Aorta (tissue), 5 donors: ENCODE measurements around the gene ZKSCAN4. TPM values are rescaled to one million over a fixed set of nuclear protein-coding genes. Genes with fewer than 3 reads are reported as not detected.
A peak's percentile ranks its signal among the peaks of the same experiment; 100 is the strongest.

ENCODE experiments used
- ATAC-seq: fragments of 200-7000 bp; cut with Tn5 transposase; one replicate; pipeline ENCODE4 v1.9.1; 2022; ENCODE audit warnings: moderate library complexity; ENCODE audit not compliant: low FRiP score
- DNase-seq, 2 donors: peaks; one replicate each; pipeline ENCODE4 v3.0.0-alpha.2; 2020
- H3K27ac ChIP-seq, 2 donors: one replicate each; pipeline ENCODE4 v1.5.1; 2013; ENCODE audit warnings: low read length in 2 of 2, mild to moderate bottlenecking in 2 of 2, moderate library complexity in 2 of 2, control low read depth in 1 of 2, inconsistent platforms in 1 of 2, low read depth in 1 of 2
- H3K27me3 ChIP-seq, 2 donors: one replicate each; pipeline ENCODE4 v1.6.1; 2013; ENCODE audit warnings: control low read depth in 1 of 2, low read length in 1 of 2, mild to moderate bottlenecking in 1 of 2, moderate library complexity in 1 of 2; ENCODE audit not compliant: insufficient read depth in 2 of 2, control insufficient read depth in 1 of 2
- H3K36me3 ChIP-seq, 2 donors: one replicate each; pipeline ENCODE4 v1.6.1; 2013; ENCODE audit warnings: control low read depth in 1 of 2, low read length in 1 of 2, mild to moderate bottlenecking in 1 of 2; ENCODE audit not compliant: insufficient read depth in 2 of 2, control insufficient read depth in 1 of 2
- H3K4me1 ChIP-seq, 2 donors: one replicate each; pipeline ENCODE4 v1.6.1; 2013; ENCODE audit warnings: low read length in 2 of 2, control low read depth in 1 of 2, mild to moderate bottlenecking in 1 of 2, moderate library complexity in 1 of 2; ENCODE audit not compliant: insufficient read depth in 2 of 2, control insufficient read depth in 1 of 2
- H3K4me3 ChIP-seq, 2 donors: one replicate each; pipeline ENCODE4 v1.5.1; 2013; ENCODE audit warnings: low read length in 2 of 2, control low read depth in 1 of 2, mild to moderate bottlenecking in 1 of 2
- H3K9me3 ChIP-seq: one replicate; pipeline ENCODE4 v1.6.1; 2013; ENCODE audit warnings: mild to moderate bottlenecking, low read length; ENCODE audit not compliant: control insufficient read depth
- WGBS, 2 donors: extraction: QIAGEN DNeasy Blood & Tissue Kit; methylation state at CpG; one replicate each; pipeline ENCODE4 v1.1.7; 2013; 5-methylcytosine and 5-hydroxymethylcytosine counted together
- intact Hi-C, 2 donors: fragments of 100-400 bp; cut with DNase I; formaldehyde crosslinking; loops; one replicate each; pipeline versions ENCODE4 v1.14.2 to v1.15.0; 2022
- polyA plus RNA-seq, 2 donors: library from polyadenylated mRNA; stranded (reverse); fragments of 200-250 nt; gene quantifications; one replicate each; pipeline ENCODE4 v1.2.3, GENCODE V29; 2013
- total RNA-seq, 2 donors: library from RNA; stranded (reverse); fragmentation: NEBNext Ultra II Directional; extraction: Animal tissue kit (Norgen Biotek cat#: 25700); gene quantifications; one replicate each; pipeline ENCODE4 v1.2.1, GENCODE V29; 2021
- donor health status: healthy with polysubstance abuse.
- donor health status: Bipolar disorder and iron deficiency.
- donor health status: DM: no; HTN: no; CAD: no.
- donor health status: DM: no; HTN: no; CAD: no.
- donor health status: DM: yes; HTN: yes; CAD: no.

Gene ZKSCAN4
- total and polyA plus RNA-seq, 4 donors, result 2.5 to 6.8 (median 3.8) TPM

- Histone ChIP-seq H3K4me1 (peaks cover 0 to 2% of the 10 kb centered on the region in 2 donors), H3K27me3 (no peaks in the 10 kb centered on the region), H3K9me3 (peaks cover 3% of the 10 kb centered on the region), H3K36me3 (peaks cover 9 to 17% of the 10 kb centered on the region in 2 donors), H3K4me3 (no peak overlapping the region), H3K27ac (no peak overlapping the region)
- no peak for DNase-seq
- intact Hi-C loops, result no loop called here
- WGBS, 2 donors, result 71 to 73% methylated on average over 3 of the region's 3 CpGs
- no peak for ATAC-seq
Observed at GRCh38 chr6:28277746-28278145, 25.7 kb upstream of the ZKSCAN4 start.

GRCh38 chr6:28274888-28275287 is 22.8 kb upstream of the ZKSCAN4 start:
- Histone ChIP-seq H3K9me3 (peaks cover 3% of the 10 kb centered on the region), H3K4me1 (no peaks in the 10 kb centered on the region), H3K36me3 (peaks cover 17% of the 10 kb centered on the region in 2 donors), H3K4me3 (no peak overlapping the region), H3K27me3 (no peaks in the 10 kb centered on the region), H3K27ac (no peak overlapping the region)
- DNase-seq (no peak), ATAC-seq (no peak)
- intact Hi-C loops, result no loop called here

GRCh38 chr6:28269492-28269891 is 17.4 kb upstream of the ZKSCAN4 start:
- Histone ChIP-seq H3K27ac (no peak overlapping the region), H3K4me3 (no peak overlapping the region), H3K9me3 (no peaks in the 10 kb centered on the region), H3K27me3 (no peaks in the 10 kb centered on the region), H3K36me3 (peaks cover 4 to 9% of the 10 kb centered on the region in 2 donors), H3K4me1 (peaks cover 0 to 3% of the 10 kb centered on the region in 2 donors)
- intact Hi-C loops, result loop anchor here in 1 of 2 donors (5.0 kb wide), 2 partner anchors 42 to 68 kb away; partner anchors contain the start of genes ZSCAN31 and ZSCAN9
- DNase-seq (no peak), ATAC-seq (no peak)

GRCh38 chr6:28267695-28268059 is 15.6 kb upstream of the ZKSCAN4 start:
- intact Hi-C loops, result loop anchor here in 1 of 2 donors (5.0 kb wide), 2 partner anchors 40 to 70 kb away; partner anchors contain the start of genes ZSCAN31 and ZSCAN9

GRCh38 chr6:28266962-28267694 is 15.1 kb upstream of the ZKSCAN4 start, which contains the start of gene ZSCAN26:
TSS of gene ZSCAN26 (plus strand) at chr6:28267143. CDS start at chr6:28271920, 4,777 bp downstream.
- H3K27ac ChIP-seq, result peak within 1 kb of the TSS in 1 of 2 donors; percentile 11
- peak; percentile 89 to 95 for DNase-seq
- intact Hi-C loops, result loop anchor here in 1 of 2 donors (5.0 kb wide), 2 partner anchors 40 to 70 kb away; partner anchors contain the start of genes ZSCAN31 and ZSCAN9
- H3K4me1 ChIP-seq, result peaks cover 0 to 3% of the 10 kb centered on the region in 2 donors
- no peaks in the 10 kb centered on the region for H3K27me3 ChIP-seq
- ATAC-seq, result peak; percentile 97
- WGBS, 2 donors, result 0 to 1% methylated on average over 32 of the region's 32 CpGs
- H3K4me3 ChIP-seq, result peak within 1 kb of the TSS; percentile 72 to 77
- peaks cover 0 to 4% of the 10 kb centered on the region in 2 donors for H3K36me3 ChIP-seq
- no peaks in the 10 kb centered on the region for H3K9me3 ChIP-seq

More at GRCh38 chr6:28267695-28268059, 15.6 kb upstream of the ZKSCAN4 start:
- ATAC-seq (no peak), DNase-seq (no peak)
- H3K27ac ChIP-seq, result no peak overlapping the region
- 0 to 4% methylated on average over 1 of the region's 1 CpG for WGBS, 2 donors
- peak overlapping the region; percentile 67 to 72 for H3K4me3 ChIP-seq
- H3K27me3 ChIP-seq, result no peaks in the 10 kb centered on the region
- H3K36me3 ChIP-seq, result peaks cover 0 to 7% of the 10 kb centered on the region in 2 donors
- H3K4me1 ChIP-seq, result peaks cover 0 to 3% of the 10 kb centered on the region in 2 donors
- no peaks in the 10 kb centered on the region for H3K9me3 ChIP-seq

- DNase-seq (no peak), ATAC-seq (no peak)
- intact Hi-C loops, result loop anchor here in 1 of 2 donors (5.0 kb wide), 2 partner anchors 39 to 71 kb away; partner anchors contain the start of genes ZSCAN31 and ZSCAN9
- Histone ChIP-seq H3K27ac (no peak overlapping the region), H3K4me3 (peak overlapping the region; percentile 72 to 77), H3K36me3 (no peaks in the 10 kb centered on the region), H3K27me3 (no peaks in the 10 kb centered on the region), H3K4me1 (peaks cover 0 to 3% of the 10 kb centered on the region in 2 donors), H3K9me3 (no peaks in the 10 kb centered on the region)
- WGBS, 2 donors, result 4 to 5% methylated on average over 5 of the region's 5 CpGs
Observed at GRCh38 chr6:28266563-28266961, 14.5 kb upstream of the ZKSCAN4 start.

GRCh38 chr6:28264834-28265401 is 12.8 kb upstream of the ZKSCAN4 start:
- intact Hi-C loops, result loop anchor here in 1 of 2 donors (5.0 kb wide), 2 partner anchors 38 to 72 kb away; partner anchors contain the start of genes ZSCAN31 and ZSCAN9
- Histone ChIP-seq H3K27ac (no peak overlapping the region), H3K27me3 (no peaks in the 10 kb centered on the region), H3K9me3 (peaks cover 3% of the 10 kb centered on the region), H3K4me1 (peaks cover 0 to 3% of the 10 kb centered on the region in 2 donors), H3K36me3 (no peaks in the 10 kb centered on the region), H3K4me3 (no peak overlapping the region)
- DNase-seq, result no peak
- WGBS, 2 donors, result 62 to 67% methylated on average over 4 of the region's 4 CpGs
- no peak for ATAC-seq

- WGBS, 2 donors, result 38 to 46% methylated on average over 2 of the region's 2 CpGs
Observed at GRCh38 chr6:28263922-28264321, 11.9 kb upstream of the ZKSCAN4 start.

More at GRCh38 chr6:28263922-28264321, 11.9 kb upstream of the ZKSCAN4 start:
- no peak for DNase-seq
- no peak overlapping the region for H3K27ac ChIP-seq
- intact Hi-C loops, result no loop called here
- H3K4me1 ChIP-seq, result peaks cover 0 to 3% of the 10 kb centered on the region in 2 donors
- no peak for ATAC-seq
- H3K4me3 ChIP-seq, result no peak overlapping the region
- H3K9me3 ChIP-seq, result peaks cover 3% of the 10 kb centered on the region
- no peaks in the 10 kb centered on the region for H3K27me3 ChIP-seq
- H3K36me3 ChIP-seq, result no peaks in the 10 kb centered on the region
